Cardiac muscle cell (in vitro differentiated cells and primary cell): ENCODE data around the gene LCT. TPM values are rescaled to one million over a fixed set of nuclear protein-coding genes. Genes with fewer than 3 reads are reported as not detected.
"Not testable (repeated sequence)": the region's sequence is repeated elsewhere in the genome, so short reads cannot be mapped to it uniquely, and the experiment has no call there.

Experiments
- DNase-seq, 2 donors: peaks; one replicate each; pipeline versions ENCODE4 v3.0.0 to v3.0.0-alpha.2; 2010 to 2017; ENCODE audit warnings: low read depth in 1 of 2, low spot score in 1 of 2
- H3K27ac ChIP-seq: fragments of 200-600 bp; sonication (generic); 2 replicates; pipeline ENCODE4 v1.5.1; 2016
- H3K27me3 ChIP-seq: fragments of 200-600 bp; sonication (generic); 2 replicates; pipeline ENCODE4 v1.6.0; 2016; ENCODE audit warnings: control low read depth
- H3K36me3 ChIP-seq: fragments of 200-600 bp; sonication (generic); 2 replicates; pipeline ENCODE4 v1.5.1; 2016; ENCODE audit warnings: control low read depth
- H3K4me1 ChIP-seq: fragments of 200-600 bp; sonication (generic); 2 replicates; pipeline ENCODE4 v1.8.1; 2017; ENCODE audit warnings: low read depth, mild to moderate bottlenecking, mixed run types
- H3K4me3 ChIP-seq: fragments of 200-600 bp; sonication (generic); 2 replicates; pipeline ENCODE4 v1.5.1; 2016; ENCODE audit warnings: mild to moderate bottlenecking
- H3K9me3 ChIP-seq: fragments of 200-600 bp; sonication (generic); 2 replicates; pipeline ENCODE4 v1.5.1; 2017; ENCODE audit warnings: low read depth, mild to moderate bottlenecking, control low read depth
- polyA plus RNA-seq: library from polyadenylated mRNA; unstranded; fragments of >200 nt; fragmentation: Nextera tagmentation; extraction: Ambion mirVana; gene quantifications from 2 replicates; pipeline ENCODE4 v1.2.1, GENCODE V29; 2016
- total RNA-seq: library from RNA; depleted of rRNA; stranded (reverse); fragments of >200 nt; gene quantifications from 2 replicates; pipeline ENCODE4 v1.2.3, GENCODE V29; 2016
- TF ChIP-seq, protein P1 (sequence below): IDR thresholded peaks from 2 replicates; pipeline ENCODE4 v1.5.1; 2012; ENCODE audit warnings: low read depth, mild to moderate bottlenecking, low read length

Gene LCT
- total RNA-seq (0.03 TPM in 1 of 2 replicates, not detected in the other), polyA plus RNA-seq (0.10 TPM in 1 of 2 replicates, not detected in the other)

GRCh38 chr2:135836596-135837270, at the start of gene LCT:
Gene LCT (minus strand): TSS chr2:135837184. CDS start chr2:135837169, 15 bp downstream.
- H3K4me3 ChIP-seq, result no peak within 1 kb of the TSS

GRCh38 chr2:135885709-135886108, 48.7 kb upstream of the LCT start:
- TF ChIP-seq, protein P1, sequence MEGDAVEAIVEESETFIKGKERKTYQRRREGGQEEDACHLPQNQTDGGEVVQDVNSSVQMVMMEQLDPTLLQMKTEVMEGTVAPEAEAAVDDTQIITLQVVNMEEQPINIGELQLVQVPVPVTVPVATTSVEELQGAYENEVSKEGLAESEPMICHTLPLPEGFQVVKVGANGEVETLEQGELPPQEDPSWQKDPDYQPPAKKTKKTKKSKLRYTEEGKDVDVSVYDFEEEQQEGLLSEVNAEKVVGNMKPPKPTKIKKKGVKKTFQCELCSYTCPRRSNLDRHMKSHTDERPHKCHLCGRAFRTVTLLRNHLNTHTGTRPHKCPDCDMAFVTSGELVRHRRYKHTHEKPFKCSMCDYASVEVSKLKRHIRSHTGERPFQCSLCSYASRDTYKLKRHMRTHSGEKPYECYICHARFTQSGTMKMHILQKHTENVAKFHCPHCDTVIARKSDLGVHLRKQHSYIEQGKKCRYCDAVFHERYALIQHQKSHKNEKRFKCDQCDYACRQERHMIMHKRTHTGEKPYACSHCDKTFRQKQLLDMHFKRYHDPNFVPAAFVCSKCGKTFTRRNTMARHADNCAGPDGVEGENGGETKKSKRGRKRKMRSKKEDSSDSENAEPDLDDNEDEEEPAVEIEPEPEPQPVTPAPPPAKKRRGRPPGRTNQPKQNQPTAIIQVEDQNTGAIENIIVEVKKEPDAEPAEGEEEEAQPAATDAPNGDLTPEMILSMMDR, result no peak
- no peak for DNase-seq
- H3K4me3 ChIP-seq, result no peak overlapping the region
- no peaks in the 10 kb centered on the region for H3K4me1 ChIP-seq
- H3K27ac ChIP-seq, result no peak overlapping the region
- H3K36me3 ChIP-seq, result no peaks in the 10 kb centered on the region
- H3K27me3 ChIP-seq, result no peaks in the 10 kb centered on the region
- no peaks in the 10 kb centered on the region for H3K9me3 ChIP-seq

More at GRCh38 chr2:135836596-135837270, at the start of gene LCT:
- TF ChIP-seq, protein P1, result no peak
- no peak for DNase-seq
- H3K36me3 ChIP-seq, result no peaks in the 10 kb centered on the region
- H3K27ac ChIP-seq, result no peak within 1 kb of the TSS
- H3K9me3 ChIP-seq, result no peaks in the 10 kb centered on the region
- no peaks in the 10 kb centered on the region for H3K27me3 ChIP-seq
- H3K4me1 ChIP-seq, result no peaks in the 10 kb centered on the region

DNA sequence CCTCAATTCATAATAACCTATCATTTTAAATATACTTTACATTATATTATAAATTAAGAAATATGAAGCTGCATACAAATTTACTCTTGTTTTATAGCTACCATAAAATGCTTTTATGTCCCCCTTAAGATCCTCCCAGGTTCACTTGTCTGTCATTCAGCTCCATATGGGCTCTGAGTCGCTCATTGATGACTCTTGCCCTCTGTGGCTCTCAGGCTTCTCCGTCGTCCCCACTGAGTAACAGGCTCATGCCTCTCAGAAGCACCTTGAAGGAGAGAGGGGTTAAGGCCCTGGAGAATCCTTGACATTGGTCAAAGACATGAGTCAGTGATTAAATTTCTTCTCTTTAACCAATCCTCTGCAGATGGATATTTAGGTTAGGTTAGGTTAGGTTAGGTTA, 45.4 kb upstream of the LCT start:
- no peak for DNase-seq
- Histone ChIP-seq H3K4me3 (no peak overlapping the region), H3K27ac (no peak overlapping the region), H3K4me1 (no peaks in the 10 kb centered on the region), H3K9me3 (no peaks in the 10 kb centered on the region), H3K36me3 (no peaks in the 10 kb centered on the region), H3K27me3 (no peaks in the 10 kb centered on the region)
- TF ChIP-seq, protein P1, result no peak

DNA sequence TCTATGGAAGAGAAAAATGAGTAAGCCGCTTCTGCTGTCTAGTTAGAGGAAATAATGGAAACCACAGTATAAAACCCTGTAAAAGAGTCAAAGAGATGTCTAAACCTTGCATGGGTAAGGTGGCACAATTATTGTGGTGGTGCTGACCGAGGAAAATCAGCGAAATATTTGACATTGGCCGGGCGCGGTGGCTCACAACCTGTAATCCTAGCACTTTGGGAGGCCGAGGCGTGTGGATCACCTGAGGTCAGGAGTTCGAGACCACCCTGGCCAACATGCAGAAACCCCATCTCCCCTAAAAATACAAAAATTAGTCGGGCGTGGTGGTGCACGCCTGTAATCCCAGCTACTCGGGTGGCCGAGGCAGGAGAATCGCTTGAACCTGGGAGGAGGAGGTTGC, 39.8 kb upstream of the LCT start:
- not testable (repeated sequence) for H3K27me3 ChIP-seq, DNase-seq, H3K36me3 ChIP-seq, H3K27ac ChIP-seq, H3K4me1 ChIP-seq, H3K9me3 ChIP-seq
- peak overlapping the region; percentile 79 for H3K4me3 ChIP-seq

DNA sequence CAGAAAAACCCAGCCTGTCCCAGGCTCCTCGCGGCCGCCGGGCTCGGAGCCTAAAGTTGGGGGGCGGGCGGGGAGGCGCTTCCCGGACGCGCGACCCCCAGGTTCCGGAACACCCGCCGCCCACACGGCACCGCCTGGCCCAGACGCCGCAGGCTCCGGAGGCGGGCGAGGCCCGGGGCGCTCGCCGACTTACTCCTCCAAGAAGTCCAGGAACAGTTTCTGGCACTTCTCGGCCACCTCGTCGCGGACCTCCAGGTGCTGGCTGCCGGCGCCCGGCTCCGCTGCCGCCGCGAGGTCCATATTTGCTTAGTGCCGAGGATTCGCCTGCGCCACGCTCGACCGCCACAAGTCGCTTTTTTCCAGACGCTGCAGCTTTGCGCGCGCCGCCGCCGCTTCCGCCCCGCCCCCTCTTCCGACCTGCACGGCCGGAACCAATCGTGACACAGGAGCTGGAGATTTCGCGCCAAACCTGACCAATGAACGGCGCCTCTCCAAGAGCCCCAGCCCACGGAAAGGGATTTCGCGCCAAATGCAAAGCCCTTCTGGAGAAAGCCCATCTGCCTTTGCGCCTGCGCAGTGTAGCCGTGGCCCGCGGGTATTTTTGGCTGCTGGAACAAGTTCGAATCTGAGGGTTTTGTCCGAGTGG, 39.2 kb upstream of the LCT start, which contains the start of gene MCM6:
Gene MCM6, minus strand, starts transcription at position 378 of the 646 bp plus-strand sequence. Its CDS starts 78 bp downstream, at position 300.
- Histone ChIP-seq H3K9me3 (no peaks in the 10 kb centered on the region), H3K27ac (peak within 1 kb of the TSS; percentile 58), H3K27me3 (no peaks in the 10 kb centered on the region), H3K36me3 (peaks cover 3% of the 10 kb centered on the region), H3K4me3 (peak within 1 kb of the TSS; percentile 79), H3K4me1 (peaks cover 3% of the 10 kb centered on the region)
- peak; percentile 99 to 100 for DNase-seq
- TF ChIP-seq, protein P1, result no peak

GRCh38 chr2:135875491-135876065, 38.6 kb upstream of the LCT start:
- H3K27me3 ChIP-seq, result no peaks in the 10 kb centered on the region
- H3K36me3 ChIP-seq, result peaks cover 3% of the 10 kb centered on the region
- H3K4me3 ChIP-seq, result peak overlapping the region; percentile 79
- H3K27ac ChIP-seq, result peak overlapping the region; percentile 58
- peak; percentile 71 to 74 for DNase-seq
- no peaks in the 10 kb centered on the region for H3K9me3 ChIP-seq
- TF ChIP-seq, protein P1, result no peak
- H3K4me1 ChIP-seq, result peaks cover 3% of the 10 kb centered on the region
